ENCODE measurements around the gene PTAFR. TPM values are rescaled to one million over a fixed set of nuclear protein-coding genes. Genes with fewer than 3 reads are reported as not detected.

PTAFR gene
- total RNA-seq, 2 experiments from 2014 or later: 0.47 to 0.53 TPM

GRCh38 chr1:28119556-28119955 is 56.9 kb downstream of the PTAFR start:
- H3K36me3 ChIP-seq (ENCODE audit: insufficient read depth, low read length): no peaks in the 10 kb centered on the region
- H3K27ac Mint-ChIP-seq: no peak overlapping the region
- no peak for DNase-seq
- H3K36me3 Mint-ChIP-seq (ENCODE audit: low read depth): no peaks in the 10 kb centered on the region
- H3K27me3 ChIP-seq (ENCODE audit: control insufficient read depth in 1 of 2, insufficient read depth in 2 of 2, low read length in 2 of 2): no peaks in the 10 kb centered on the region
- ChIA-PET POLR2A (no interaction called here), CTCF (interaction anchor here (0.6 kb wide), 2 partner anchors 21 to 40 kb away, joined by 3 to 4 read pairs; no protein-coding TSS in a partner anchor)
- H3K9me3 ChIP-seq (ENCODE audit: control insufficient read depth in 1 of 2, insufficient read depth in 1 of 2, low read length in 2 of 2): no peaks in the 10 kb centered on the region
- ATAC-seq (ENCODE audit: poor library complexity): no peak
- no peak for TF ChIP-seq CTCF (IDR thresholded peaks at IDR 0.05)
- H3K4me3 ChIP-seq (ENCODE audit: low read length): no peak overlapping the region
- intact Hi-C loops (cut with DNase I, micrococcal nuclease): loop anchor here in 1 of 2 experiments (10.0 kb wide), 1 partner anchor 175 kb away; no protein-coding TSS in a partner anchor
- H3K9me3 Mint-ChIP-seq: no peaks in the 10 kb centered on the region
- peaks cover 10% of the 10 kb centered on the region for H3K4me1 ChIP-seq (ENCODE audit: insufficient read depth, low read length)
- H3K4me3 Mint-ChIP-seq: no peak overlapping the region
- no peak overlapping the region for H3K27ac ChIP-seq (ENCODE audit: low read depth in 1 of 2, low read length in 2 of 2)
- H3K4me1 Mint-ChIP-seq (ENCODE audit: low read depth): peaks cover 6% of the 10 kb centered on the region
- peaks cover 4% of the 10 kb centered on the region for H3K27me3 Mint-ChIP-seq

- Histone ChIP-seq H3K9me3 (ENCODE audit: control insufficient read depth in 1 of 2, insufficient read depth in 1 of 2, low read length in 2 of 2) (no peaks in the 10 kb centered on the region), H3K36me3 (ENCODE audit: insufficient read depth, low read length) (no peaks in the 10 kb centered on the region), H3K27me3 (ENCODE audit: control insufficient read depth in 1 of 2, insufficient read depth in 2 of 2, low read length in 2 of 2) (no peaks in the 10 kb centered on the region), H3K27ac (ENCODE audit: low read depth in 1 of 2, low read length in 2 of 2) (no peak overlapping the region), H3K4me1 (ENCODE audit: insufficient read depth, low read length) (peaks cover 12% of the 10 kb centered on the region), H3K4me3 (ENCODE audit: low read length) (no peak overlapping the region)
- Mint-ChIP-seq H3K4me3 (no peak overlapping the region), H3K27ac (no peak overlapping the region), H3K4me1 (ENCODE audit: low read depth) (peaks cover 6% of the 10 kb centered on the region), H3K27me3 (peaks cover 4% of the 10 kb centered on the region), H3K9me3 (no peaks in the 10 kb centered on the region), H3K36me3 (ENCODE audit: low read depth) (no peaks in the 10 kb centered on the region)
- ATAC-seq (ENCODE audit: poor library complexity) (no peak), DNase-seq (no peak)
- no peak for TF ChIP-seq CTCF (IDR thresholded peaks at IDR 0.05)
- ChIA-PET CTCF (no interaction called here), POLR2A (no interaction called here)
- intact Hi-C loops (cut with DNase I, micrococcal nuclease): loop anchor here in 1 of 2 experiments (10.0 kb wide), 1 partner anchor 176 kb away; no protein-coding TSS in a partner anchor
These were observed 57.7 kb downstream of the PTAFR start for GRCh38 chr1:28118640-28119307.

- peak in 5 of 14 experiments; percentile 1 to 78 (median 52) for DNase-seq
- intact Hi-C loops (cut with DNase I, micrococcal nuclease): loop anchor here in 1 of 2 experiments (10.0 kb wide), 1 partner anchor 180 kb away; no protein-coding TSS in a partner anchor
- no peak overlapping the region for H3K4me3 Mint-ChIP-seq
- H3K27ac Mint-ChIP-seq: no peak overlapping the region
- no peaks in the 10 kb centered on the region for H3K36me3 Mint-ChIP-seq (ENCODE audit: low read depth)
- no peak for TF ChIP-seq CTCF (IDR thresholded peaks at IDR 0.05)
- Histone ChIP-seq H3K27me3 (ENCODE audit: control insufficient read depth in 1 of 2, insufficient read depth in 2 of 2, low read length in 2 of 2) (no peaks in the 10 kb centered on the region), H3K9me3 (ENCODE audit: control insufficient read depth in 1 of 2, insufficient read depth in 1 of 2, low read length in 2 of 2) (no peaks in the 10 kb centered on the region), H3K36me3 (ENCODE audit: insufficient read depth, low read length) (no peaks in the 10 kb centered on the region), H3K4me3 (ENCODE audit: low read length) (no peak overlapping the region), H3K27ac (ENCODE audit: low read depth in 1 of 2, low read length in 2 of 2) (no peak overlapping the region), H3K4me1 (ENCODE audit: insufficient read depth, low read length) (peaks cover 12% of the 10 kb centered on the region)
- H3K27me3 Mint-ChIP-seq: peaks cover 4% of the 10 kb centered on the region
- H3K4me1 Mint-ChIP-seq (ENCODE audit: low read depth): peaks cover 6% of the 10 kb centered on the region
- CTCF ChIA-PET: no interaction called here
- ATAC-seq (ENCODE audit: poor library complexity): no peak
- POLR2A ChIA-PET: no interaction called here
- no peaks in the 10 kb centered on the region for H3K9me3 Mint-ChIP-seq
These were observed 61.2 kb downstream of the PTAFR start for GRCh38 chr1:28115267-28115666.

Measured in CD4-positive, alpha-beta T cell (primary cell).